Keratinocyte (primary cell): ENCODE measurements around the gene MSI1. TPM values are rescaled to one million over a fixed set of nuclear protein-coding genes. Genes with fewer than 3 reads are reported as not detected.

Experiments used
- DNase-seq: peaks from one replicate; pipeline ENCODE4 v3.0.0-alpha.2; 2011; ENCODE audit warnings: low read depth, missing footprints, low spot score
- FAIRE-seq: peaks from 2 replicates; lab custom pipeline; 2011; peaks lifted over from hg19 to GRCh38; lab: Jason Lieb, UNC
- H2AFZ ChIP-seq: 2 replicates; pipeline ENCODE4 v1.6.0; 2012; ENCODE audit warnings: low read length, control low read depth, inconsistent platforms; ENCODE audit not compliant: control insufficient read depth
- H3K27ac ChIP-seq: 2 replicates; pipeline ENCODE4 v1.5.1; 2011; ENCODE audit warnings: low read length; ENCODE audit not compliant: control insufficient read depth, insufficient read depth
- H3K27me3 ChIP-seq: 3 replicates; pipeline ENCODE4 v1.6.0; 2011; ENCODE audit warnings: low read length; ENCODE audit not compliant: control insufficient read depth, insufficient read depth; ENCODE audit errors: extremely low read depth
- H3K36me3 ChIP-seq, 2 experiments: 2 replicates in 1 of 2; 3 replicates in 1 of 2; pipeline ENCODE4 v1.5.1; 2011; ENCODE audit warnings: low read length in 2 of 2, mild to moderate bottlenecking in 1 of 2; ENCODE audit not compliant: control insufficient read depth in 2 of 2, insufficient read depth in 2 of 2; ENCODE audit errors: extremely low read depth in 1 of 2
- H3K4me1 ChIP-seq: 3 replicates; pipeline ENCODE4 v1.5.1; 2011; ENCODE audit warnings: low read length; ENCODE audit not compliant: control insufficient read depth, insufficient read depth; ENCODE audit errors: extremely low read depth
- H3K4me2 ChIP-seq: 3 replicates; pipeline ENCODE4 v1.6.0; 2011; ENCODE audit warnings: low read depth, low read length; ENCODE audit not compliant: control insufficient read depth, insufficient read depth; ENCODE audit errors: extremely low read depth
- H3K4me3 ChIP-seq, 3 experiments: fragments of 200-600 bp in 1 of 3; sonication (generic) in 1 of 3; 2 replicates in 2 of 3; 3 replicates in 1 of 3; pipeline ENCODE4 v1.5.1; 2011 to 2016; ENCODE audit warnings: low read length in 3 of 3, mild to moderate bottlenecking in 3 of 3, control low read depth in 2 of 3, inconsistent platforms in 1 of 3, low read depth in 1 of 3, mixed read lengths in 1 of 3, mixed run types in 1 of 3, moderate library complexity in 1 of 3; ENCODE audit not compliant: control insufficient read depth in 2 of 3, insufficient read depth in 2 of 3; ENCODE audit errors: extremely low read depth in 1 of 3
- H3K79me2 ChIP-seq: 2 replicates; pipeline ENCODE4 v1.6.0; 2012; ENCODE audit warnings: low read length; ENCODE audit not compliant: control insufficient read depth, insufficient read depth
- H3K9ac ChIP-seq: 3 replicates; pipeline ENCODE4 v1.6.0; 2011; ENCODE audit warnings: low read length; ENCODE audit not compliant: control insufficient read depth, insufficient read depth; ENCODE audit errors: extremely low read depth
- H3K9me1 ChIP-seq: 3 replicates; pipeline ENCODE4 v1.6.0; 2011; ENCODE audit warnings: low read length; ENCODE audit not compliant: control insufficient read depth, insufficient read depth; ENCODE audit errors: extremely low read depth
- H3K9me3 ChIP-seq: 2 replicates; pipeline ENCODE4 v1.5.1; 2012; ENCODE audit warnings: low read depth, low read length; ENCODE audit not compliant: control insufficient read depth
- H4K20me1 ChIP-seq: 3 replicates; pipeline ENCODE4 v1.6.0; 2011; ENCODE audit warnings: low read length; ENCODE audit not compliant: control insufficient read depth, insufficient read depth; ENCODE audit errors: extremely low read depth
- CTCF ChIP-seq, 3 experiments: IDR thresholded peaks in 1 of 3; conservative IDR thresholded peaks in 1 of 3; optimal IDR thresholded peaks in 1 of 3; 2 replicates in 2 of 3; 3 replicates in 1 of 3; pipeline versions ENCODE3 to v1.5.1; 2011; ENCODE audit warnings: low read length in 3 of 3, mild to moderate bottlenecking in 3 of 3, moderate library complexity in 2 of 3, control low read depth in 1 of 3, inconsistent platforms in 1 of 3; ENCODE audit not compliant: insufficient read depth in 2 of 3; ENCODE audit errors: extremely low read depth in 1 of 3
- EZH2 ChIP-seq: IDR thresholded peaks from one replicate; pipeline ENCODE4 v1.6.1; 2012; ENCODE audit warnings: inconsistent platforms, mild to moderate bottlenecking, low read length, moderate library complexity
- dilution Hi-C: fragments of 300-500 bp; cut with MboI; formaldehyde crosslinking; loops from one replicate; pipeline ENCODE4 v1.7.0; 2020; ENCODE audit warnings: low sequenced_read_pairs; ENCODE audit not compliant: extremely low pct_ligation_motif_present
- polyA minus RNA-seq, 3 experiments: library from RNA; depleted of rRNA, polyadenylated mRNA; stranded (reverse); fragments of >200 nt; gene quantifications; 1 replicate in 1 of 3; 2 replicates in 1 of 3; 3 replicates in 1 of 3; pipeline ENCODE4 v1.2.3, GENCODE V29; 2011
- polyA plus RNA-seq, 5 experiments: library from polyadenylated mRNA; depleted of rRNA in 3 of 5; stranded (reverse) in 3 of 5; stranded (forward) in 1 of 5; unstranded in 1 of 5; fragments of >200 nt; gene quantifications; 1 replicate in 1 of 5; 2 replicates in 3 of 5; 3 replicates in 1 of 5; pipeline versions ENCODE4 v1.2.1 to v1.2.3, GENCODE V29; 2011 to 2012; ENCODE audit warnings: missing spikeins in 2 of 5, low read depth in 1 of 5, low replicate concordance in 1 of 5

MSI1 gene
- polyA plus RNA-seq: not detected in 3 replicates
- polyA plus RNA-seq (2011; ENCODE audit: low read depth): not detected
- polyA plus RNA-seq (2011; cell fraction: cytosol; rRNA removed): not detected in 2 replicates
- not detected in 2 replicates for polyA plus RNA-seq (2011; cell fraction: nucleus; rRNA removed)
- 0.10 TPM in 1 of 2 replicates, not detected in the other for polyA plus RNA-seq (2012; ENCODE audit: low replicate concordance)
- polyA minus RNA-seq: not detected in 3 replicates
- polyA minus RNA-seq (2011; cell fraction: cytosol; rRNA and poly(A)+ RNA removed): not detected
- polyA minus RNA-seq (2011; cell fraction: nucleus; rRNA and poly(A)+ RNA removed): not detected in 2 replicates

- no peaks in the 10 kb centered on the region for H3K9me3 ChIP-seq
- DNase-seq (no peak), FAIRE-seq (no peak)
- no peak within 1 kb of the TSS for H2AFZ ChIP-seq
- no peak for TF ChIP-seq CTCF (optimal IDR thresholded peaks at IDR 0.05 in 1 of 3, IDR thresholded peaks at IDR 0.05 in 1 of 3, conservative IDR thresholded peaks at IDR 0.05 in 1 of 3; ENCODE audit: extremely low read depth in 1 of 3, insufficient read depth in 2 of 3, low read length in 3 of 3)
- peak; percentile 60 for TF ChIP-seq EZH2
- H3K4me3 ChIP-seq: peak within 1 kb of the TSS in 1 of 3 experiments; percentile 2
- no peak within 1 kb of the TSS for H3K27ac ChIP-seq
- H3K4me1 ChIP-seq: peaks cover 3% of the 10 kb centered on the region
- peak within 1 kb of the TSS; percentile 49 for H3K4me2 ChIP-seq
- no peaks in the 10 kb centered on the region for H3K36me3 ChIP-seq
- H3K9ac ChIP-seq: no peak within 1 kb of the TSS
- H3K9me1 ChIP-seq: no peaks in the 10 kb centered on the region
- dilution Hi-C loops: no loop called here
- H3K79me2 ChIP-seq: no peaks in the 10 kb centered on the region
- H4K20me1 ChIP-seq: no peaks in the 10 kb centered on the region
- peaks cover 59% of the 10 kb centered on the region for H3K27me3 ChIP-seq
Observed at GRCh38 chr12:120368789-120369602, at the start of gene MSI1. Gene MSI1, minus strand, starts transcription at chr12:120369164. Its CDS starts 73 bp downstream, at chr12:120369091.

GRCh38 chr12:120417917-120418580 lies 49.1 kb upstream of the MSI1 start:
- H2AFZ ChIP-seq: no peak overlapping the region

More at GRCh38 chr12:120417917-120418580, 49.1 kb upstream of the MSI1 start:
- Histone ChIP-seq H3K79me2 (no peaks in the 10 kb centered on the region), H3K4me1 (no peaks in the 10 kb centered on the region), H3K27me3 (no peaks in the 10 kb centered on the region), H3K27ac (no peak overlapping the region), H3K9me1 (no peaks in the 10 kb centered on the region), H3K4me3 (no peak overlapping the region), H4K20me1 (no peaks in the 10 kb centered on the region), H3K36me3 (no peaks in the 10 kb centered on the region), H3K9me3 (no peaks in the 10 kb centered on the region), H3K4me2 (no peak overlapping the region), H3K9ac (no peak overlapping the region)
- TF ChIP-seq CTCF (optimal IDR thresholded peaks at IDR 0.05 in 1 of 3, IDR thresholded peaks at IDR 0.05 in 1 of 3, conservative IDR thresholded peaks at IDR 0.05 in 1 of 3; ENCODE audit: extremely low read depth in 1 of 3, insufficient read depth in 2 of 3, low read length in 3 of 3): no peak
- no peak for TF ChIP-seq EZH2
- dilution Hi-C loops: no loop called here
- FAIRE-seq (peak; percentile 58), DNase-seq (no peak)
